ENCODE data around the gene TEDC2. TPM values are rescaled to one million over a fixed set of nuclear protein-coding genes. Genes with fewer than 3 reads are reported as not detected.

Gene TEDC2
- total and polyA plus RNA-seq, 9 of the 15 experiments (the other 6 are each of a cell fraction or from before 2014, with no cell fraction given), result 0.75 to 57.0 (median 17.6) TPM

- no peak for TF ChIP-seq CHD2 (IDR thresholded peaks at IDR 0.05; ENCODE audit: low read depth, low read length)
- no peak for TF ChIP-seq ZKSCAN1 (IDR thresholded peaks at IDR 0.05; ENCODE audit: low read depth, low read length)
Observed at GRCh38 chr16:2482249-2482648, 22.3 kb downstream of the TEDC2 start (continued).

GRCh38 chr16:2482708-2483534, 23.0 kb downstream of the TEDC2 start:
- in situ Hi-C loops (cut with MboI), result no loop called here
- peak in 2 of 4 experiments; percentile 36 to 39 for DNase-seq (ENCODE audit: extremely low read depth in 1 of 4, low spot score in 3 of 4)
- intact Hi-C loops (cut with micrococcal nuclease), result no loop called here
- H3K4me1 ChIP-seq (replicated peaks in 1 of 2; ENCODE audit: control insufficient read depth in 2 of 2, insufficient read depth in 2 of 2, low read length in 2 of 2), result peaks cover 53 to 97% of the 10 kb centered on the region in 2 experiments
- 87% methylated on average over 14 of the region's 32 CpGs for WGBS (ENCODE audit: insufficient coverage, low coverage, missing lambda C conversion rate)
- peak overlapping the region in 1 of 2 experiments; percentile 86; a peak in 2 of 4 replicates for H3K9ac ChIP-seq (ENCODE audit: insufficient read depth in 1 of 2, low read depth in 2 of 2, low read length in 2 of 2)
- H3K9me3 ChIP-seq (replicated peaks; ENCODE audit: control insufficient read depth, insufficient read depth, low read depth, low read length), result no peaks in the 10 kb centered on the region
- H3K36me3 ChIP-seq (ENCODE audit: control insufficient read depth, insufficient read depth, low read length), result peaks cover 46% of the 10 kb centered on the region; the same call in 2 of the 3 replicates
- H3K27me3 ChIP-seq (ENCODE audit: control insufficient read depth in 2 of 2, insufficient read depth in 2 of 2, low read length in 2 of 2), result no peaks in the 10 kb centered on the region
- ChIA-PET CTCF (ENCODE audit: low intra/inter-chr PET ratio) (no interaction called here), POLR2A (interaction anchor here (0.6 to 1.9 kb wide), 5 partner anchors 9 to 56 kb away, joined by 3 to 10 read pairs (median 4); partner anchors contain the start of gene TEDC2)
- no peak overlapping the region for H2AFZ ChIP-seq (ENCODE audit: low read depth, low read length)
- ATAC-seq, result no peak
- no TSS peak for BruUV-seq (replicated peaks)
- H3K27ac ChIP-seq (ENCODE audit: extremely low read depth, low read depth, low read length), result no peak overlapping the region
- no peak overlapping the region for H3K4me3 ChIP-seq
- H3K4me2 ChIP-seq (ENCODE audit: insufficient read depth, low read length), result no peak overlapping the region
- no peak for FAIRE-seq
- no peaks in the 10 kb centered on the region for H3K9me1 ChIP-seq (ENCODE audit: control insufficient read depth, insufficient read depth, low read length)
- H4K20me1 ChIP-seq (replicated peaks; ENCODE audit: control insufficient read depth, insufficient read depth, low read length), result peaks cover 5% of the 10 kb centered on the region; the same call in 1 of the 2 replicates
- peaks cover 97% of the 10 kb centered on the region for H3K79me2 ChIP-seq (ENCODE audit: control insufficient read depth, insufficient read depth, low read length)
- no peak for TF ChIP-seq CBX5 (IDR thresholded peaks at IDR 0.05; ENCODE audit: borderline replicate concordance, low read depth)
- TF ChIP-seq U2AF1 (optimal IDR thresholded peaks at IDR 0.05; ENCODE audit: low read depth, low read length), result no peak
- TF ChIP-seq ATF1 (CRISPR knock-in tag; IDR thresholded peaks at IDR 0.05), result no peak
- no peak for TF ChIP-seq ATF1 (tag; IDR thresholded peaks at IDR 0.05)
- no peak for TF ChIP-seq AFF1 (IDR thresholded peaks at IDR 0.05; ENCODE audit: low read depth in 1 of 2, partially characterized antibody in 2 of 2)
- TF ChIP-seq ZNF778 (CRISPR knock-in tag; IDR thresholded peaks at IDR 0.05), result no peak
- no peak for TF ChIP-seq ELF2 (CRISPR knock-in tag; IDR thresholded peaks at IDR 0.05)
- no peak for TF ChIP-seq ZNF212 (CRISPR knock-in tag; IDR thresholded peaks at IDR 0.05)
- TF ChIP-seq BRD9 (IDR thresholded peaks at IDR 0.05; ENCODE audit: low read depth, partially characterized antibody), result no peak
- TF ChIP-seq ZC3H11A (IDR thresholded peaks at IDR 0.05; ENCODE audit: low read depth, low read length), result no peak

Data from K562 (cell line).